Muscle layer of duodenum (tissue), 2 donors: Measurements from ENCODE around the gene UBAP2L.
"Not testable (repeated sequence)": the region's sequence is repeated elsewhere in the genome, so short reads cannot be mapped to it uniquely, and the experiment has no call there.

Source experiments
- H3K27ac ChIP-seq: one replicate; pipeline ENCODE4 v1.7.0; 2013; ENCODE audit warnings: mild to moderate bottlenecking, low read length
- H3K27me3 ChIP-seq: one replicate; pipeline ENCODE4 v1.7.0; 2013; ENCODE audit warnings: low read depth, mild to moderate bottlenecking, control low read depth, low read length
- H3K36me3 ChIP-seq, 2 donors: one replicate each; pipeline ENCODE4 v1.7.0; 2013; ENCODE audit warnings: low read length in 2 of 2, control low read depth in 1 of 2, mild to moderate bottlenecking in 1 of 2; ENCODE audit not compliant: insufficient read depth in 2 of 2, control insufficient read depth in 1 of 2
- H3K4me1 ChIP-seq, 2 donors: one replicate each; pipeline ENCODE4 v1.7.0; 2013; ENCODE audit warnings: low read length in 2 of 2, mild to moderate bottlenecking in 2 of 2, control low read depth in 1 of 2, moderate library complexity in 1 of 2; ENCODE audit not compliant: insufficient read depth in 2 of 2, control insufficient read depth in 1 of 2
- H3K4me3 ChIP-seq, 2 donors: one replicate each; pipeline ENCODE4 v1.7.0; 2013; ENCODE audit warnings: low read length in 2 of 2, low read depth in 1 of 2, mild to moderate bottlenecking in 1 of 2
- H3K9me3 ChIP-seq, 2 donors: one replicate each; pipeline ENCODE4 v1.7.0; 2013; ENCODE audit warnings: low read length in 2 of 2, control low read depth in 1 of 2, mild to moderate bottlenecking in 1 of 2; ENCODE audit not compliant: control insufficient read depth in 1 of 2
- donor health status: healthy.

The UBAP2L gene

DNA sequence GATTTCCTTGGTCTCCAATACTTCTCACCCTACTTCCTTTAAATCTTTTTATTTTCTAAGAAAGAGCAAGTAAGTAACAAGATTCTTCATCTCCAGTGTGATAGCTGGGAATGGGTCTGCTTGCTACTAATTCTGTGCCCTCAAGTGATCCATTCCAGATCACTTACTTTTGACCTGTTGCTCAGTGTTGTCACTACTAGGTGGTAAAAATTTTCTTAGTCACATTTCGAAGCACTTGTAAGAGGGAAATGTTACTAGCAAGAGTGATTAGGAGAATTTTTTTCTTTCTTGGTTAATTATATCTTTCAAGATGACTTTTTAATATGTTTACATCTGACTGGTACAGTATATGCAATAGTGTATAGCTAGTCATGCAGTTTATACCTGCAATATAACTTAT, 2.2 kb downstream of the UBAP2L start:
- Histone ChIP-seq H3K4me3 (peak overlapping the region in 1 of 2 donors; percentile 82), H3K27me3 (no peaks in the 10 kb centered on the region), H3K4me1 (peaks cover 24 to 52% of the 10 kb centered on the region in 2 donors), H3K36me3 (peaks cover 18 to 26% of the 10 kb centered on the region in 2 donors), H3K9me3 (no peaks in the 10 kb centered on the region), H3K27ac (peak overlapping the region; percentile 93)

GRCh38 chr1:154223621-154224020, 2.9 kb downstream of the UBAP2L start:
- Histone ChIP-seq H3K9me3 (no peaks in the 10 kb centered on the region), H3K36me3 (peaks cover 16 to 29% of the 10 kb centered on the region in 2 donors), H3K4me1 (peaks cover 18 to 45% of the 10 kb centered on the region in 2 donors), H3K27me3 (no peaks in the 10 kb centered on the region), H3K4me3 (no peak overlapping the region), H3K27ac (no peak overlapping the region)

GRCh38 chr1:154225370-154225769, 4.6 kb downstream of the UBAP2L start:
- H3K36me3 ChIP-seq, result peaks cover 22 to 37% of the 10 kb centered on the region in 2 donors
- peaks cover 11 to 33% of the 10 kb centered on the region in 2 donors for H3K4me1 ChIP-seq
- no peaks in the 10 kb centered on the region for H3K9me3 ChIP-seq
- H3K27ac ChIP-seq, result no peak overlapping the region
- H3K27me3 ChIP-seq, result no peaks in the 10 kb centered on the region
- H3K4me3 ChIP-seq, result no peak overlapping the region

GRCh38 chr1:154231112-154231511, 10.4 kb downstream of the UBAP2L start:
- not testable (repeated sequence) for H3K27ac ChIP-seq, H3K4me3 ChIP-seq, H3K27me3 ChIP-seq, H3K9me3 ChIP-seq, H3K4me1 ChIP-seq
- peaks cover 46 to 68% of the 10 kb centered on the region in 2 donors for H3K36me3 ChIP-seq

- peaks cover 59 to 75% of the 10 kb centered on the region in 2 donors for H3K36me3 ChIP-seq
- H3K27me3 ChIP-seq, result not testable (repeated sequence)
These were observed 12.4 kb downstream of the UBAP2L start for GRCh38 chr1:154233127-154233526.

GRCh38 chr1:154236855-154237254, 16.1 kb downstream of the UBAP2L start:
- Histone ChIP-seq H3K36me3 (peaks cover 61 to 75% of the 10 kb centered on the region in 2 donors), H3K4me1 (no peaks in the 10 kb centered on the region), H3K27ac (no peak overlapping the region), H3K4me3 (no peak overlapping the region), H3K9me3 (no peaks in the 10 kb centered on the region), H3K27me3 (no peaks in the 10 kb centered on the region)

More at GRCh38 chr1:154233127-154233526, 12.4 kb downstream of the UBAP2L start:
- H3K4me1 ChIP-seq, H3K27ac ChIP-seq, H3K4me3 ChIP-seq, H3K9me3 ChIP-seq: not testable (repeated sequence)

DNA sequence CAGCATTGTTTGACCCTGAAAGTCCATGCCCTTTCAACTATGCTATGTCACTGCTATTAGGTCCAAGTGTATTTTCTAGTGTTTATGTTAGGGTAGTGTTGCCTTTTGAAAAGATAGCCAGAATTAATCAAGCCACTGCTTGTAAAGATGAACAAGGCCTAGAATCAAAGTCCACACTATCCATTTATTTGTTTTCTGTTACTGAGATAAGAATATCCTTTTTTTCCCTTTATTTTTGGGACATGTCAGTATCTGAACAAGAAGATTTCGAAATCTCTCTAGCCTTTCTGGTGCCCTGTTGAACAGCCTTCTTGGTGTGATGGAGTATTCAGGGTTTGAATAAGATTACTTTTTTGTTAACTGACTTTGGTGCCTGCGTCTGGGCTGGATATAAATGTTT, 16.7 kb downstream of the UBAP2L start:
- peaks cover 64 to 81% of the 10 kb centered on the region in 2 donors for H3K36me3 ChIP-seq
- no peak overlapping the region for H3K27ac ChIP-seq
- no peaks in the 10 kb centered on the region for H3K4me1 ChIP-seq
- H3K9me3 ChIP-seq, result no peaks in the 10 kb centered on the region
- H3K27me3 ChIP-seq, result no peaks in the 10 kb centered on the region
- no peak overlapping the region for H3K4me3 ChIP-seq

DNA sequence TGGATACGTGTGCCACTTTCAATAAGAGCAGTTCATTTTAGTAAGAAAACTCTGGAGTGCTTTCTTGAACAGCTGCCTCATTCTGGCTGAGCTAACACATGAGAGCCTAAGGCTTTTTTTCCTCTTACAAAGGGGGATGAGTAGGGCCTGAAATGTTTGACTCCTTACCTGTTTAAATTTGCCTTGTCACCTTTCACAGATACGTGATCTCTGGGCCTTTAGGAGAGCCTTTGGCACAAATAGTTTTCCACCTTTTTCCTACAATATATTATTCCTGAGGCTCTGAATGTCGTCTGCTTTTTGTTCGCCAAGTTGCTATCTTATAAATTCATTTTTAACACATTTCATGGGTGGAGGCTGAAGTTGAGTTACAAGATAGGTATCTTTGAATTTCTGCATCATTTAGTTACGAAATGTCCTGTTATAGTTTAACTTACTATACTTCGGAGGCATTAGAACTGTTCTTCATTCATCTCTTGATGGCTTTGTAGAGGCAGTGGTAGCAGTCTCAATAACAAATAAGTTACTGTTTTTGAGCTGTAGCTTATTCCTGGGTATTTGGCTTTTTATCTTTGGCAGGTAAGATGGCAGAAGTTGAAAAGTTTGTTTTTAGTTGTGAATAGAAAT, 17.2 kb downstream of the UBAP2L start:
- H3K27ac ChIP-seq, result no peak overlapping the region

DNA sequence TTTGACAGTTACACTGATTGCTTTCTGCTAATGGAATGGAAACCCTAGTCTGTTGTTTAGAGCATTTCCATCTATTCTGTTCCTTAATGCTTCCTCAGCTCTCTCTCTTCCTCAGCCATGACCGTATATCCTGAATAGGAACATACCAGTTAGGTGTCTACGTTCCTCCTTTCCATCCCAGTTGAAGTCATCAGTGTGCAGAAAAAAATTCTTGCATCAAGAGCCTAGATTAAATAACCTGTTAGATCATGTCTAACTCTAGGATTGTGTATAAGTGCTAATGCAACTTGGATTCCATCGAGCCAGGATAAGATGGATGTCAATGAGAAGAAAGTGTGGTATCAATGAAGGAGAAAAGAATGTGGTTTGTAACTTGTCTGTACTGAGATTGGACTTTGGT, 18.7 kb downstream of the UBAP2L start:
- H3K27me3 ChIP-seq, result no peaks in the 10 kb centered on the region
- H3K4me3 ChIP-seq, result no peak overlapping the region
- H3K36me3 ChIP-seq, result peaks cover 80 to 92% of the 10 kb centered on the region in 2 donors
- H3K27ac ChIP-seq, result no peak overlapping the region
- H3K9me3 ChIP-seq, result no peaks in the 10 kb centered on the region
- no peaks in the 10 kb centered on the region for H3K4me1 ChIP-seq

More for the DNA sequence above, 17.2 kb downstream of the UBAP2L start:
- Histone ChIP-seq H3K27me3 (no peaks in the 10 kb centered on the region), H3K36me3 (peaks cover 69 to 87% of the 10 kb centered on the region in 2 donors), H3K4me3 (no peak overlapping the region), H3K4me1 (no peaks in the 10 kb centered on the region), H3K9me3 (no peaks in the 10 kb centered on the region)

GRCh38 chr1:154240294-154240833, 19.6 kb downstream of the UBAP2L start:
- H3K4me1 ChIP-seq, result no peaks in the 10 kb centered on the region
- no peaks in the 10 kb centered on the region for H3K9me3 ChIP-seq
- H3K4me3 ChIP-seq, result no peak overlapping the region
- H3K27ac ChIP-seq, result no peak overlapping the region
- H3K27me3 ChIP-seq, result no peaks in the 10 kb centered on the region
- peaks cover 81 to 92% of the 10 kb centered on the region in 2 donors for H3K36me3 ChIP-seq

- H3K36me3 ChIP-seq, result peaks cover 81 to 91% of the 10 kb centered on the region in 2 donors
- no peak overlapping the region for H3K4me3 ChIP-seq
- H3K4me1 ChIP-seq, result no peaks in the 10 kb centered on the region
- no peaks in the 10 kb centered on the region for H3K27me3 ChIP-seq
- no peak overlapping the region for H3K27ac ChIP-seq
- no peaks in the 10 kb centered on the region for H3K9me3 ChIP-seq
These were observed 21.1 kb downstream of the UBAP2L start for GRCh38 chr1:154241703-154242351.
